ENCODE results near the gene ZFAND2B.
"Not testable (repeated sequence)": the region's sequence is repeated elsewhere in the genome, so short reads cannot be mapped to it uniquely, and the experiment has no call there.

ZFAND2B gene

DNA sequence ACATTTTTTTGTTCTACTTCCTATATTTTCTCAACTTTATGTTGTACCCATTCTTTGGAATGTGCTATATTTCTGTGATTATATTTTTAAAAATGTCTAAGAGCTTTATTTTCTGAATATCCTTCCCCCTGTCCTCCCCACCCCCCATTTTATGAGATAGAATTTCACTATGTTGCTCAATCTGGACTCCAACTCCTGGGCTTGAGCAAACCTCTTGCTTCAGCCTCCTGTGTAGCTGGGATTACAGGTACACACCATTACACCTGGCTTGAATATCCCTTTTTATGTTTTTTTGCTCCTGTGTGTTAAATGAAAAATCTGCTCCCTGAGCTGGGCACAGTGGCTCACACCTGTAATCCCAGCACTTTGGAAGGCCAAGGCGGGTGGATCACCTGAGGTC lies 9.2 kb upstream of the ZFAND2B start:
- in situ Hi-C loops (cut with HindIII; ENCODE audit: low pct_ligation_motif_present, low sequenced_read_pairs), result no loop called here
- no peaks in the 10 kb centered on the region for H3K27me3 ChIP-seq (replicated peaks)
- TF ChIP-seq, protein P1, sequence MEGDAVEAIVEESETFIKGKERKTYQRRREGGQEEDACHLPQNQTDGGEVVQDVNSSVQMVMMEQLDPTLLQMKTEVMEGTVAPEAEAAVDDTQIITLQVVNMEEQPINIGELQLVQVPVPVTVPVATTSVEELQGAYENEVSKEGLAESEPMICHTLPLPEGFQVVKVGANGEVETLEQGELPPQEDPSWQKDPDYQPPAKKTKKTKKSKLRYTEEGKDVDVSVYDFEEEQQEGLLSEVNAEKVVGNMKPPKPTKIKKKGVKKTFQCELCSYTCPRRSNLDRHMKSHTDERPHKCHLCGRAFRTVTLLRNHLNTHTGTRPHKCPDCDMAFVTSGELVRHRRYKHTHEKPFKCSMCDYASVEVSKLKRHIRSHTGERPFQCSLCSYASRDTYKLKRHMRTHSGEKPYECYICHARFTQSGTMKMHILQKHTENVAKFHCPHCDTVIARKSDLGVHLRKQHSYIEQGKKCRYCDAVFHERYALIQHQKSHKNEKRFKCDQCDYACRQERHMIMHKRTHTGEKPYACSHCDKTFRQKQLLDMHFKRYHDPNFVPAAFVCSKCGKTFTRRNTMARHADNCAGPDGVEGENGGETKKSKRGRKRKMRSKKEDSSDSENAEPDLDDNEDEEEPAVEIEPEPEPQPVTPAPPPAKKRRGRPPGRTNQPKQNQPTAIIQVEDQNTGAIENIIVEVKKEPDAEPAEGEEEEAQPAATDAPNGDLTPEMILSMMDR (IDR thresholded peaks at IDR 0.05; ENCODE audit: low read depth, low read length, missing control alignments), result no peak
- no peak overlapping the region for H3K4me3 ChIP-seq (ENCODE audit: low read depth, low read length)
- H3K27ac ChIP-seq, result no peak overlapping the region
- no peak for DNase-seq
- no peaks in the 10 kb centered on the region for H3K36me3 ChIP-seq (replicated peaks)

DNA sequence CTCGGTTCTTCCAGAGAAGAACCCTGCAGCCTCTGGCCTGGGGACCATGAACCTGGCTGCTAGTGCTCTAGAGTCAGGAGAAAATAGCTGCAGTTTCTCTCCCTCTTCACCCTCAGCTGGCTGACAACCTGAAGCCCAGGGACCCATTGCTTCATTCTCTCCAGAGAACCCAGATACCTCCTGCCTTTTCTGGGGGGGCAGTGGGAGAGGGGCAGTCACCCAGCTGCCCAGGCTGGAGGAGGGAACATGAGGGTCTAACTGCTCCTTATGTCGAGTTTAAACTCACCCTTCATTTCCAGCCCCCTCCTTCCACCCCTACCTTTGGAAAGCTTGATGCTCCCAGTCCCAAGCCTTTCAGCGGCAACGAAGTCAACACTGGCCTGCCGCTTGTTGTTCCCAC lies 7.6 kb upstream of the ZFAND2B start:
- in situ Hi-C loops (cut with HindIII; ENCODE audit: low pct_ligation_motif_present, low sequenced_read_pairs), result no loop called here
- no peaks in the 10 kb centered on the region for H3K36me3 ChIP-seq (replicated peaks)
- DNase-seq, result no peak
- no peaks in the 10 kb centered on the region for H3K27me3 ChIP-seq (replicated peaks)
- TF ChIP-seq, protein P1 (IDR thresholded peaks at IDR 0.05; ENCODE audit: low read depth, low read length, missing control alignments), result no peak
- no peak overlapping the region for H3K27ac ChIP-seq
- no peak overlapping the region for H3K4me3 ChIP-seq (ENCODE audit: low read depth, low read length)

DNA sequence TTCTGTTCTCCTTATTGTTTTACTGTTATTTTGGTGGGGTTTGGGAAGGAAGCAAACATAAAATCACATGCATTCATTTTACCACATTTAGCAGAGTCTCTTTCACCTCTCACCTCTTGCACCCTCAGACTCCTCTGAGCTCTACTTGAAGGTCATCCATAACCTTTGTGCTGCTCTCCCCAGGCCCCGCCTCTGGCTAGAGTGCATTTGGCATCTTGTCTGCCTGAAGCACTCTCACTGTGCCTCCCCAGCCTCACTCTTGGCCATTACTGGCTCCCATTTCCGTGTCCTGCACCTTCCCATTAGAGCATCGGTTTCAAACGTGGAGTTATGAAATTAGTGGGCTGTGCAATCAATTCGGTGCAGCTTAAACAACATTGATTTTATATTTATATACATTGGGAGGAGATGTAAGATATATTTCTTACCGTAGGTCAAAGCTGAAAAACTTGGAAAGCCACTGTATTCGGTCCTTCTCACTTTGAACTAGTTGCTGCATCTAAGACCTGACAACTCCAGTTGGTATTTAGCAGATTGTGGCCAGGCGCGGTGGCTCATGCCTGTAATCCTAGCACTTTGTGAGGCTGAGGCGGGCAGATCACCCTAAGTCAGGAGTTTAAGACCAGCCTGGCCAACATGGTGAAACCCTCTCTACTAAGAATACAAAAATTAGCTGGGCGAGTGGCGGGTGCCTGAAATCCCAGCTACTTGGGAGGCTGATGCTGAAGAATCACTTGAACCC lies 6.9 kb upstream of the ZFAND2B start:
- Histone ChIP-seq H3K27ac (no peak overlapping the region), H3K27me3 (replicated peaks) (no peaks in the 10 kb centered on the region), H3K36me3 (replicated peaks) (no peaks in the 10 kb centered on the region), H3K4me3 (ENCODE audit: low read depth, low read length) (no peak overlapping the region)
- DNase-seq, result no peak
- TF ChIP-seq, protein P1 (IDR thresholded peaks at IDR 0.05; ENCODE audit: low read depth, low read length, missing control alignments), result no peak
- in situ Hi-C loops (cut with HindIII; ENCODE audit: low pct_ligation_motif_present, low sequenced_read_pairs), result no loop called here

DNA sequence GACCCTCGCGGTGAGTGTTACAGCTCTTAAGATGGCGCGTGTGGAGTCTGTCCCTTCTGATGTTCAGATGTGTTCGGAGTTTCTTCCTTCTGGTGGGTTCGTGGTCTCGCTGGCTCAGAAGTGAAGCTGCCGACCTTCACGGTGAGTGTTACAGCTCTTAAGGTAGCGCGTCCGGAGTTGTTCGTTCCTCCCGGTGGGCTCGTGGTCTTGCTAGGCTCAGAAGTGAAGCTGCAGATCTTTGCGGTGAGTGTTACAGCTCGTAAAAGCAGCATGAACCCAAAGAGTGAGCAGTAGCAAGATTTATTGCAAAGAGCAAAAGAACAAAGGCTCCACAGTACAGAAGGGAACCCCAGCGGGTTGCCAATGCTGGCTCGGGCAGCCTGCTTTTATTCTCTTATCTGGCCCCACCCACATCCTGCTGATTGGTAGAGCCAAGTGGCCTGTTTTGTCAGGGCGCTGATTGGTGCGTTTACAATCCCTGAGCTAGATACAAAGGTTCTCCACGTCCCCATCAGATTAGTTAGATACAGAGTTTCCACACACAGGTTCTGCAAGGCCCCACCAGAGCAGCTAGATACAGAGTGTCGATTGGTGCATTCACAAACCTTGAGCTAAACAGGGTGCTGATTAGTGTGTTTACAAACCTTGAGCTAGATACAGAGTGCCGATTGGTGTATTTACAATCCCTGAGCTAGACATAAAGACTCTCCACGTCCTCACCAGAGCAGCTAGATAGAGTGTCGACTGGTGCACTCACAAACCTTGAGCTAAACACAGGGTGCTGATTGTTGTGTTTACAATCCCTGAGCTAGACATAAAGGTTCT lies 5.9 kb upstream of the ZFAND2B start:
- H3K36me3 ChIP-seq (replicated peaks); DNase-seq; in situ Hi-C loops (cut with HindIII; ENCODE audit: low pct_ligation_motif_present, low sequenced_read_pairs); H3K27me3 ChIP-seq (replicated peaks); H3K27ac ChIP-seq; H3K4me3 ChIP-seq (ENCODE audit: low read depth, low read length): not testable (repeated sequence)

DNA sequence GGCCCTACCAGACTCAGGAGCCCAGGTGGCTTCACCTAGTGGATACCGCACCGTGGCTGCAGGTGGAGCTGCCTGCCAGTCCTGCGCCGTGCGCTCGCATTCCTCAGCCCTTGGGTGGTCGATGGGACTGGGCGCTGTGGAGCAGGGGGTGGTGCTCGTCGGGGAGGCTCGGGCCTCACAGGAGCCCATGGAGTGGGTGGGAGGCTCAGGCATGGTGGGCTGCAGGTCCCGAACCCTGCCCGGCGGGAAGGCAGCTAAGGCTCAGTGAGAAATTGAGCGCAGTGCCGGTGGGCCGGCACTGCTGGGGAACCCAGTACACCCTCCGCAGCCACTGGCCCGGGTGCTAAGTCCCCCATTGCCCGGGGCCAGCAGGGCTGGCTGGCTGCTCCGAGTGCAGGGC lies 5.3 kb upstream of the ZFAND2B start:
- H3K27me3 ChIP-seq (replicated peaks); in situ Hi-C loops (cut with HindIII; ENCODE audit: low pct_ligation_motif_present, low sequenced_read_pairs); H3K4me3 ChIP-seq (ENCODE audit: low read depth, low read length); H3K27ac ChIP-seq; DNase-seq; H3K36me3 ChIP-seq (replicated peaks): not testable (repeated sequence)

DNA sequence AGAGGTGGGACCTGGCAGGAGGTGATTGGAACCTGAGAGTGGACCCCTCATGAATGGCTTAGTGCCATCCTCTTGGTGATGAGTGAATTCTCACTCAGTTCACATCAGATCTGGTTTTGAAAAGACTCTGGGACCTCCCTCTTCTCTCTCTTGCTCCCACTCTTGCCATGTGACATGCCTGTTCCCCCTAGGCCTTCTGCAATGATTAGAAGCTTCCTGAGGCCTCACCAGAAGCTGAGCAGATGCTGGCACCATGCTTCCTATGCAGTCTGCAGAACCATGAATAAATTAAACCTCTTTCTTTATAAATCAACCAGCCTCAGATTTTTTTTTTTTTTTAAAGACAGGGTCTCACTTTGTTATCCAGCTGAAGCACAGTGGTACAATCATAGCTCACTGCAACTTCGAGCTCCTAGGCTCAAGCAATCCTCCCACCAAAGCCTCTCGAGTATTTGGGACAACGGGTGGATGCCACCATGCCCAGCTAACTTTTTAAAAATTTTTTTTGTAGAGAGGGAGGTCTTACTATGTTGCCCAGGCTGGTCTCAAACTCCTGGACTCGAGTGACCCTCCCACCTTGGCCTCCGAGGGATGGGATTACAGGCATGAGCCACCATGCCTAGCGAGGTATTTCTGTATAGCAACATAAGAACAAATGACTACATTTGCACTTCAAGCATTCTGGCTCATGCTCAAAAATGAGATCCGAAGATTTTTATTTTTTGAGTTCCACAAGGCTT lies 2.0 kb upstream of the ZFAND2B start:
- Histone ChIP-seq H3K36me3 (replicated peaks) (peaks cover 7% of the 10 kb centered on the region), H3K4me3 (ENCODE audit: low read depth, low read length) (no peak overlapping the region), H3K27ac (no peak overlapping the region), H3K27me3 (replicated peaks) (no peaks in the 10 kb centered on the region)
- DNase-seq, result no peak
- in situ Hi-C loops (cut with HindIII; ENCODE audit: low pct_ligation_motif_present, low sequenced_read_pairs), result no loop called here
- TF ChIP-seq, protein P1 (IDR thresholded peaks at IDR 0.05; ENCODE audit: low read depth, low read length, missing control alignments), result no peak

Data from brain microvascular endothelial cell (primary cell).